IMR-90 (cell line): ENCODE results near the gene MAGI3. TPM values are rescaled to one million over a fixed set of nuclear protein-coding genes. Genes with fewer than 3 reads are reported as not detected.

Experiments used
- ATAC-seq: fragments of 200-7000 bp; cut with Tn5 transposase; 2 replicates; pipeline ENCODE4 v1.9.1; 2020; ENCODE audit warnings: low read depth, mild to moderate bottlenecking, moderate library complexity
- BruUV-seq: library from RNA; stranded (reverse); fragments of 400-500 nt; replicated peaks from 2 replicates; lab custom pipeline; 2021; lab: Mats Ljungman, UMichigan
- CTCF ChIA-PET: fragments of 300-600 bp; formaldehyde crosslinking; extraction: SDS; loops from one replicate; lab custom pipeline; 2021; ENCODE audit warnings: antibody characterized with exemption; lab: Yijun Ruan, JAX
- POLR2A ChIA-PET: fragments of 300-600 bp; sonication (Branson Sonifier 250); formaldehyde crosslinking; loops from one replicate; lab custom pipeline; 2022; ENCODE audit warnings: antibody characterized with exemption; ENCODE audit not compliant: unreplicated experiment; lab: Charles Lee
- DNase-seq: peaks from one replicate; pipeline ENCODE4 v3.0.0; 2013
- H2AFZ ChIP-seq: replicated peaks from 2 replicates; pipeline ENCODE3; 2013; ENCODE audit warnings: low read length, mild to moderate bottlenecking; ENCODE audit not compliant: poor library complexity
- H2AK5ac ChIP-seq: 2 replicates; pipeline ENCODE4 v1.6.1; 2013; ENCODE audit warnings: low read depth, low read length, inconsistent platforms
- H2AK9ac ChIP-seq: replicated peaks from 2 replicates; pipeline ENCODE3; 2013; ENCODE audit warnings: mild to moderate bottlenecking, low read depth, low read length, moderate library complexity; ENCODE audit not compliant: poor library complexity
- H2BK120ac ChIP-seq: 2 replicates; pipeline ENCODE4 v1.6.1; 2013; ENCODE audit warnings: low read depth, low read length, inconsistent platforms
- H2BK15ac ChIP-seq: 3 replicates; pipeline ENCODE4 v1.6.1; 2013; ENCODE audit warnings: low read depth, low read length, inconsistent platforms
- H2BK20ac ChIP-seq: 2 replicates; pipeline ENCODE4 v1.6.1; 2013; ENCODE audit warnings: low read depth, mild to moderate bottlenecking, inconsistent platforms, low read length, moderate library complexity
- H2BK5ac ChIP-seq: 2 replicates; pipeline ENCODE4 v1.6.1; 2013; ENCODE audit warnings: mild to moderate bottlenecking, low read depth, low read length, inconsistent platforms; ENCODE audit not compliant: poor library complexity, severe bottlenecking
- H3K14ac ChIP-seq: replicated peaks from 2 replicates; pipeline ENCODE4 v1.6.1; 2013; ENCODE audit warnings: low read depth, low read length, inconsistent platforms
- H3K18ac ChIP-seq: 2 replicates; pipeline ENCODE4 v1.6.1; 2013; ENCODE audit warnings: low read depth, low read length, control low read depth
- H3K23ac ChIP-seq: 2 replicates; pipeline ENCODE4 v1.6.1; 2013; ENCODE audit warnings: low read depth, low read length, inconsistent platforms
- H3K27ac ChIP-seq: 2 replicates; pipeline ENCODE4 v1.5.1; 2013; ENCODE audit warnings: mild to moderate bottlenecking, control low read depth, low read length; ENCODE audit not compliant: insufficient read depth
- H3K27me3 ChIP-seq: 2 replicates; pipeline ENCODE4 v1.6.1; 2013; ENCODE audit warnings: low read length; ENCODE audit not compliant: control insufficient read depth, insufficient read depth
- H3K36me3 ChIP-seq: 2 replicates; pipeline ENCODE4 v1.6.1; 2013; ENCODE audit warnings: low read length, mixed read lengths; ENCODE audit not compliant: control insufficient read depth, insufficient read depth
- H3K4ac ChIP-seq: 2 replicates; pipeline ENCODE4 v1.6.1; 2013; ENCODE audit warnings: low read depth, low read length, inconsistent platforms
- H3K4me1 ChIP-seq: 2 replicates; pipeline ENCODE4 v1.6.1; 2013; ENCODE audit warnings: low read length, mixed read lengths; ENCODE audit not compliant: control insufficient read depth, insufficient read depth
- H3K4me2 ChIP-seq: 2 replicates; pipeline ENCODE4 v1.6.1; 2013; ENCODE audit warnings: low read depth, mild to moderate bottlenecking, control low read depth, low read length, moderate library complexity
- H3K4me3 ChIP-seq: 2 replicates; pipeline ENCODE4 v1.5.1; 2013; ENCODE audit warnings: low read depth, mild to moderate bottlenecking, control low read depth, low read length, moderate library complexity; ENCODE audit not compliant: insufficient read depth
- H3K56ac ChIP-seq: 2 replicates; pipeline ENCODE4 v1.6.1; 2013; ENCODE audit warnings: low read length, inconsistent platforms; ENCODE audit not compliant: insufficient read depth; ENCODE audit errors: extremely low read depth
- H3K79me1 ChIP-seq, 2 experiments: 2 replicates each; pipeline ENCODE4 v1.6.1; 2013; ENCODE audit warnings: low read length in 2 of 2, inconsistent platforms in 1 of 2, low read depth in 1 of 2
- H3K9ac ChIP-seq: 2 replicates; pipeline ENCODE4 v1.6.1; 2013; ENCODE audit warnings: low read depth, low read length, control low read depth
- H3K9me1 ChIP-seq: 2 replicates; pipeline ENCODE4 v1.6.1; 2013; ENCODE audit warnings: low read length, inconsistent platforms; ENCODE audit not compliant: insufficient read depth
- H3K9me3 ChIP-seq: 2 replicates; pipeline ENCODE4 v1.6.1; 2013; ENCODE audit warnings: low read length; ENCODE audit not compliant: control insufficient read depth, insufficient read depth
- H4K20me1 ChIP-seq: 2 replicates; pipeline ENCODE4 v1.6.1; 2013; ENCODE audit warnings: low read length, inconsistent platforms; ENCODE audit not compliant: insufficient read depth
- H4K5ac ChIP-seq: 2 replicates; pipeline ENCODE4 v1.6.1; 2013; ENCODE audit warnings: mild to moderate bottlenecking, low read depth, low read length, control low read depth
- H4K8ac ChIP-seq, 2 experiments: 2 replicates each; pipeline ENCODE4 v1.6.1; 2013; ENCODE audit warnings: low read depth in 2 of 2, low read length in 2 of 2, control low read depth in 1 of 2, inconsistent platforms in 1 of 2
- H4K91ac ChIP-seq: 2 replicates; pipeline ENCODE4 v1.6.1; 2013; ENCODE audit warnings: low read depth, low read length, inconsistent platforms; ENCODE audit not compliant: insufficient read depth
- CEBPB ChIP-seq: IDR thresholded peaks from 2 replicates; pipeline ENCODE4 v1.6.1; 2012; ENCODE audit warnings: low read depth, low read length, improper control_type of control experiment
- CHD1 ChIP-seq: IDR thresholded peaks from 2 replicates; pipeline ENCODE4 v1.6.1; 2012; ENCODE audit warnings: low read depth, low read length, improper control_type of control experiment
- CTCF ChIP-seq: conservative IDR thresholded peaks from 2 replicates; pipeline ENCODE4 v1.5.1; 2012; ENCODE audit warnings: mild to moderate bottlenecking, low read depth, low read length, improper control_type of control experiment
- FOS ChIP-seq: fragments of 150-350 bp; IDR thresholded peaks from 2 replicates; pipeline ENCODE4 v1.6.1; 2016; ENCODE audit warnings: low read depth, low read length
- MAFK ChIP-seq: IDR thresholded peaks from 2 replicates; pipeline ENCODE4 v1.6.1; 2012; ENCODE audit warnings: low read depth, low read length, improper control_type of control experiment
- MXI1 ChIP-seq: IDR thresholded peaks from 2 replicates; pipeline ENCODE4 v1.6.1; 2012; ENCODE audit warnings: low read depth, mild to moderate bottlenecking, low read length, moderate library complexity, borderline replicate concordance
- NFE2L2 ChIP-seq: fragments of 150-350 bp; IDR thresholded peaks from 2 replicates; pipeline ENCODE4 v1.6.1; 2016; ENCODE audit warnings: low read depth, mild to moderate bottlenecking, low read length
- POLR2A ChIP-seq: IDR thresholded peaks from 2 replicates; pipeline ENCODE4 v1.6.1; 2012; ENCODE audit warnings: mild to moderate bottlenecking, low read depth, low read length
- RAD21 ChIP-seq: IDR thresholded peaks from 2 replicates; pipeline ENCODE4 v1.6.1; 2012; ENCODE audit warnings: low read length, improper control_type of control experiment
- RCOR1 ChIP-seq: IDR thresholded peaks from 2 replicates; pipeline ENCODE4 v1.6.1; 2012; ENCODE audit warnings: mild to moderate bottlenecking, low read length, improper control_type of control experiment; ENCODE audit not compliant: insufficient replicate concordance
- USF2 ChIP-seq: fragments of 150-350 bp; IDR thresholded peaks from 2 replicates; pipeline ENCODE4 v1.6.1; 2017; ENCODE audit warnings: mild to moderate bottlenecking, antibody characterized with exemption, low read length, low read depth
- dilution Hi-C: fragments of 300-500 bp; cut with HindIII; formaldehyde crosslinking; loops from one replicate; pipeline ENCODE4 v1.14.3; 2018; ENCODE audit warnings: low sequenced_read_pairs; ENCODE audit not compliant: unreplicated experiment
- in situ Hi-C: fragments of 300-500 bp; cut with MboI; formaldehyde crosslinking; loops from 3 replicates; pipeline ENCODE4 v1.14.3; 2019; ENCODE audit warnings: low sequenced_read_pairs, inconsistent platforms, mixed read lengths
- intact Hi-C: fragments of 100-400 bp; cut with micrococcal nuclease; formaldehyde crosslinking; loops from 2 replicates; pipeline ENCODE4 v1.10.0; 2022
- polyA plus RNA-seq, 3 experiments: library from polyadenylated mRNA; depleted of rRNA; stranded (reverse); fragments of >200 nt; gene quantifications; 2 replicates each; pipeline ENCODE4 v1.2.3, GENCODE V29; 2012; ENCODE audit warnings: low replicate concordance in 1 of 3
- total RNA-seq: library from RNA; depleted of rRNA; stranded (reverse); fragments of >200 nt; gene quantifications from 2 replicates; pipeline ENCODE4 v1.2.3, GENCODE V29; 2012

MAGI3 gene
- total and polyA plus RNA-seq, 2 of the 4 experiments (the other 2 are of a cell fraction): 2.5 to 8.8 TPM

- H2AK5ac ChIP-seq: no peak overlapping the region
- no peak overlapping the region for H2BK120ac ChIP-seq
- H2BK20ac ChIP-seq: no peak overlapping the region
- in situ Hi-C loops (loop anchor here (25.0 kb wide), 1 partner anchor 983 kb away; the partner anchor contains the start of genes PPM1J and RHOC), dilution Hi-C loops (no loop called here), intact Hi-C loops (no loop called here)
- H3K56ac ChIP-seq: no peak overlapping the region
- ChIA-PET CTCF (no interaction called here), POLR2A (no interaction called here)
- H3K9me3 ChIP-seq: peaks cover 3% of the 10 kb centered on the region; the same call in 1 of the 2 replicates
- no peaks in the 10 kb centered on the region for H3K27me3 ChIP-seq
- H3K27ac ChIP-seq: no peak overlapping the region
- peaks cover 15% of the 10 kb centered on the region for H3K36me3 ChIP-seq
- H3K4me1 ChIP-seq: no peaks in the 10 kb centered on the region
- no peak overlapping the region for H3K4me3 ChIP-seq
- DNase-seq: no peak
- H2BK15ac ChIP-seq: no peak overlapping the region
- H4K20me1 ChIP-seq: no peaks in the 10 kb centered on the region
- H4K91ac ChIP-seq: no peak overlapping the region
- no peak overlapping the region for H2AK9ac ChIP-seq
- no peak overlapping the region for H3K4ac ChIP-seq
- no peaks in the 10 kb centered on the region for H3K9me1 ChIP-seq
- no peak overlapping the region for H3K14ac ChIP-seq
- no peak for ATAC-seq
- H4K5ac ChIP-seq: no peak overlapping the region
- no peak overlapping the region for H3K23ac ChIP-seq
- H4K8ac ChIP-seq: no peak overlapping the region
- H3K4me2 ChIP-seq: no peak overlapping the region
- no peak overlapping the region for H3K18ac ChIP-seq
- H2BK5ac ChIP-seq: no peak overlapping the region
- H3K79me1 ChIP-seq: no peaks in the 10 kb centered on the region
- no peak overlapping the region for H3K9ac ChIP-seq
- no peak for TF ChIP-seq MAFK
- no peak for TF ChIP-seq USF2
- no peak for TF ChIP-seq CEBPB
- TF ChIP-seq CTCF: no peak
- TF ChIP-seq FOS: no peak
- no peak for TF ChIP-seq NFE2L2
- TF ChIP-seq RAD21: no peak
- TF ChIP-seq POLR2A: no peak
- no peak for TF ChIP-seq MXI1
- TF ChIP-seq RCOR1: no peak
- TF ChIP-seq CHD1: no peak
- no peak overlapping the region for H2AFZ ChIP-seq
- BruUV-seq: no TSS peak
Measured at GRCh38 chr1:113694910-113695309, 304.6 kb downstream of the MAGI3 start.
